Measurements from ENCODE around the gene RPL27. TPM values are rescaled to one million over a fixed set of nuclear protein-coding genes. Genes with fewer than 3 reads are reported as not detected.

The RPL27 gene
- total and polyA plus RNA-seq, 3 donors from 2014 or later, result 457 to 1,036 (median 634) TPM

- peak; percentile 43 for DNase-seq
- 27 to 29% methylated on average over 21 of the region's 21 CpGs for WGBS, 2 donors
- Histone ChIP-seq H3K4me3 (peak within 1 kb of the TSS; percentile 78 to 96), H3K9me3 (no peaks in the 10 kb centered on the region), H3K27ac (peak within 1 kb of the TSS; percentile 37 to 87), H3K27me3 (no peaks in the 10 kb centered on the region), H3K4me1 (peaks cover 11% of the 10 kb centered on the region), H3K36me3 (ENCODE audit: low read depth, missing control alignments) (no peaks in the 10 kb centered on the region)
- TF ChIP-seq, protein P1, sequence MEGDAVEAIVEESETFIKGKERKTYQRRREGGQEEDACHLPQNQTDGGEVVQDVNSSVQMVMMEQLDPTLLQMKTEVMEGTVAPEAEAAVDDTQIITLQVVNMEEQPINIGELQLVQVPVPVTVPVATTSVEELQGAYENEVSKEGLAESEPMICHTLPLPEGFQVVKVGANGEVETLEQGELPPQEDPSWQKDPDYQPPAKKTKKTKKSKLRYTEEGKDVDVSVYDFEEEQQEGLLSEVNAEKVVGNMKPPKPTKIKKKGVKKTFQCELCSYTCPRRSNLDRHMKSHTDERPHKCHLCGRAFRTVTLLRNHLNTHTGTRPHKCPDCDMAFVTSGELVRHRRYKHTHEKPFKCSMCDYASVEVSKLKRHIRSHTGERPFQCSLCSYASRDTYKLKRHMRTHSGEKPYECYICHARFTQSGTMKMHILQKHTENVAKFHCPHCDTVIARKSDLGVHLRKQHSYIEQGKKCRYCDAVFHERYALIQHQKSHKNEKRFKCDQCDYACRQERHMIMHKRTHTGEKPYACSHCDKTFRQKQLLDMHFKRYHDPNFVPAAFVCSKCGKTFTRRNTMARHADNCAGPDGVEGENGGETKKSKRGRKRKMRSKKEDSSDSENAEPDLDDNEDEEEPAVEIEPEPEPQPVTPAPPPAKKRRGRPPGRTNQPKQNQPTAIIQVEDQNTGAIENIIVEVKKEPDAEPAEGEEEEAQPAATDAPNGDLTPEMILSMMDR (IDR thresholded peaks at IDR 0.05), result no peak
- TF ChIP-seq POLR2A (IDR thresholded peaks at IDR 0.05), result no peak
- intact Hi-C loops (cut with DNase I; ENCODE audit: low total_unique reads), result no loop called here
Measured at GRCh38 chr17:42979511-42980273, 18.5 kb upstream of the RPL27 start, which contains the start of gene PTGES3L. TSS of gene PTGES3L (minus strand) at chr17:42980080. CDS start at chr17:42980053, 27 bp downstream.

DNA sequence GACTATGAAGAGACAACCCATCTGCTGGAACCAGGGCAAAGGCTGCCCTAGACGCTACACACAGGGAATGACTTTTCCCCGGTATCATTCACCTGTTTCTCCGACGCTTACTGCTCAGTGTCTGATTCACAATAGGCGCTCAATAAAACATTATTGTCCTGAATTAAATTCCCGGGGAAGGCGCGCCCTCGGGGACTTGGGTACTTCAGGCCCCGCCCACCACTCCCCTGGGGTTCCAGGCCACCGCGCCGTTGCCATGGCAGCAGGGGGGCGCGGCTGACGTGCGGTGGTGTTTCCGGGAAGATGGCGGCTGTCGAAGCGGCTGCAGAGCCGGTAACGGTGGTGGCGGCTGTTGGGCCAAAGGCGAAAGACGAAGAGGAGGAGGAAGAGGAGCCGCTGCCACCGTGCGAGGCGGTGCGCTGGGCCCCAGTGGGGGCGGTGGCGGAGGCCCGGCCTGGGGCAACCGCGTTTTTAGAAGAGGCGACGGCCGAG is 17.9 kb upstream of the RPL27 start, which contains the start of gene RUNDC1:
Gene RUNDC1, plus strand, starts transcription at position 292 of the 492 bp plus-strand sequence. Its CDS starts 12 bp downstream, at position 304.
- H3K27ac ChIP-seq, result peak within 1 kb of the TSS; percentile 37 to 87
- H3K36me3 ChIP-seq (ENCODE audit: low read depth, missing control alignments), result no peaks in the 10 kb centered on the region
- no peaks in the 10 kb centered on the region for H3K27me3 ChIP-seq
- TF ChIP-seq, protein P1 (IDR thresholded peaks at IDR 0.05), result no peak
- no peak for TF ChIP-seq POLR2A (IDR thresholded peaks at IDR 0.05)
- peak; percentile 96 for DNase-seq
- 0 to 1% methylated on average over 13 to 39 of the region's 39 CpGs for WGBS, 2 donors
- no peaks in the 10 kb centered on the region for H3K9me3 ChIP-seq
- H3K4me3 ChIP-seq, result peak within 1 kb of the TSS; percentile 78 to 96
- intact Hi-C loops (cut with DNase I; ENCODE audit: low total_unique reads), result no loop called here
- peaks cover 11% of the 10 kb centered on the region for H3K4me1 ChIP-seq

- TF ChIP-seq POLR2A (IDR thresholded peaks at IDR 0.05), result no peak
- TF ChIP-seq, protein P1 (IDR thresholded peaks at IDR 0.05), result no peak
- no peaks in the 10 kb centered on the region for H3K36me3 ChIP-seq (ENCODE audit: low read depth, missing control alignments)
- DNase-seq, result peak; percentile 72
- intact Hi-C loops (cut with DNase I; ENCODE audit: low total_unique reads), result no loop called here
- peak overlapping the region; percentile 78 to 96 for H3K4me3 ChIP-seq
- peak overlapping the region; percentile 37 to 87 for H3K27ac ChIP-seq
- H3K4me1 ChIP-seq, result peaks cover 11% of the 10 kb centered on the region
- no peaks in the 10 kb centered on the region for H3K27me3 ChIP-seq
- 0% methylated on average over 19 to 67 of the region's 67 CpGs for WGBS, 2 donors
- H3K9me3 ChIP-seq, result no peaks in the 10 kb centered on the region
Measured at GRCh38 chr17:42980766-42981397, 17.3 kb upstream of the RPL27 start.

DNA sequence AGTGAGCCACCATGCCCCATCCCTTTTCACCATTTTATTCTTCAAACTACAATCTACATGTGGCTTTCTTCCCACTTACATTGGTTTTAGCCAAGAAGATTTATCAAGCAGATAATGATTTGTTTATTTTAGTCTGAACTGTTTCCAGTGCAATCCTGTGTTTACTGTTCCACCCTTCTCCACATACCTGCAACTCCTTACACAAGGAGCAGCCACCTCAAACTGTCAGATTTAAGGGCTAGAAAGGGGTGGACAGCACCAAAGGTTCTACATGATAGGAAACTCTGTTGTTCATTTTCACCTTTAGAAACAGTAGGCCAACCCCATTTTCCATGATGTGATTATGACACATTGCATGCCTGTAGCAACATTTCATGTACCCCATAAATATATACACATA is 16.0 kb upstream of the RPL27 start:
- peaks cover 11% of the 10 kb centered on the region for H3K4me1 ChIP-seq
- TF ChIP-seq, protein P1 (IDR thresholded peaks at IDR 0.05), result no peak
- TF ChIP-seq POLR2A (IDR thresholded peaks at IDR 0.05), result no peak
- H3K4me3 ChIP-seq, result no peak overlapping the region
- no peaks in the 10 kb centered on the region for H3K36me3 ChIP-seq (ENCODE audit: low read depth, missing control alignments)
- no peaks in the 10 kb centered on the region for H3K27me3 ChIP-seq
- intact Hi-C loops (cut with DNase I; ENCODE audit: low total_unique reads), result no loop called here
- no peak overlapping the region for H3K27ac ChIP-seq
- no peaks in the 10 kb centered on the region for H3K9me3 ChIP-seq
- no peak for DNase-seq
